Natural killer cell treated with Interleukin-12 subunit alpha and Interleukin-12 subunit beta and Interleukin-15 and Interleukin-18, amount 100 ng/mL, for 72 hours (primary cell): Measurements from ENCODE around the gene SPATC1L. TPM values are rescaled to one million over a fixed set of nuclear protein-coding genes. Genes with fewer than 3 reads are reported as not detected.
"Not testable (repeated sequence)": the region's sequence is repeated elsewhere in the genome, so short reads cannot be mapped to it uniquely, and the experiment has no call there.

Source experiments
- ATAC-seq, 2 donors: fragments of 150-1000 bp; cut with Tn5 transposase in 1 of 2; sonication (Bioruptor Pico), chemical (Tn5 transposase) in 1 of 2; 2 replicates each; pipeline ENCODE4 v1.10.0; 2021
- DNase-seq: peaks from one replicate; pipeline ENCODE4 v3.0.0; 2022; ENCODE audit warnings: low spot score
- H3K27ac Mint-ChIP-seq, 2 donors: 1 replicate in 1 of 2; 2 replicates in 1 of 2; pipeline ENCODE4 v1.8.0; 2022; ENCODE audit warnings: mixed read lengths in 2 of 2, mild to moderate bottlenecking in 1 of 2, moderate library complexity in 1 of 2
- H3K27me3 Mint-ChIP-seq, 2 donors: 1 replicate in 1 of 2; 2 replicates in 1 of 2; pipeline ENCODE4 v1.8.0; 2022; ENCODE audit warnings: mixed read lengths in 2 of 2
- H3K36me3 Mint-ChIP-seq: one replicate; pipeline ENCODE4 v1.8.0; 2022; ENCODE audit warnings: mixed read lengths
- H3K4me1 Mint-ChIP-seq, 2 donors: 1 replicate in 1 of 2; 2 replicates in 1 of 2; pipeline ENCODE4 v1.8.0; 2022; ENCODE audit warnings: low read depth in 2 of 2, mixed read lengths in 2 of 2, mild to moderate bottlenecking in 1 of 2
- H3K4me3 Mint-ChIP-seq: one replicate; pipeline ENCODE4 v1.8.0; 2022; ENCODE audit warnings: mixed read lengths
- H3K9me3 Mint-ChIP-seq: 2 replicates; pipeline ENCODE4 v1.8.0; 2022; ENCODE audit warnings: mixed read lengths
- total RNA-seq, 2 donors: library from RNA; stranded (reverse); gene quantifications; one replicate each; pipeline ENCODE4 v1.2.3, GENCODE V29; 2022

The SPATC1L gene
- total RNA-seq, 2 donors from 2014 or later = 5.0 TPM; not detected in 1

DNA sequence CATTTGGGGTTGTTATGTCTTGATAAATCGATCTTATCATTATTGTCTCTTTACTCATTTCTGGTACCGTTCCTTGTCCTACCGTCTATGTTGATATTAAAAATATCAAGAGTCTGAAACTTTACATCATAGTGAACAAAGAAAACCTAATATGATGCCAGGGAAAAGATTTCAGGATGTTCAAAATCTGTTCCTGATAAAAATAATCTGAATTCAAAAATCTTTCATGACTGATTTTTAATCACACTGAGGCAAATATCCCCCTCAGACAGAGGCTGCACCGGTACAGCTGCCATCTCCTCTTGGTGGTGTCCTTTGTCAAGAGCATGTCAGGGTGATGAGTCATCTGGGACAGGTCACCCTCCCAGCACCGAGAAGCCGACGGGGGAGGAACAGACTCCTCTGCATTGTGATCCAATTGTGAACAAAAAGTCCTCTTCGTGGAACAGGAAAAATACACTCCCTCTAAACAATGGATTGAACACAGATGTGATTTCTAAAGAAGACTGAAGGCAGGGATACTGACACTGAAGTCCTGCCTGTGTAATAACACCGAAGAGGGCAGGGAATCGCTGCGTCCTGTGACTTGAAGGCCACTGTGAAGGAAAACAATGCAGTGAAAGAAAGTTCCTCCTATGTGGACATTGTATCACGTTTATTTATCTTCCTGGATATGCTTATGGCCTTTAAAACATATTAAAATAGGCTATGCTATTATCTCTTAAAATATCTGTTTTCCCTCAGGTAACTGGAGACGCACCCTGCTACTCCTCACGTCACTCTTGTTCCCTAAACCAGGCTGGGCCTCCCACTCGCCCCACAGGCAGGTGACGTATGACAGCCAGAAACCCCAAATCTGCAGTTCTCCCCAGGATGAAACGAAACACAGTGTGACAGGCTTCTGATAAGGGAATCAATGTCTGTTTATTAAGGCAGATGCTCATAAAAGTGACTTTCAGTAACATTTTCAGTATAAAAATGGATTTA is 4.3 kb upstream of the SPATC1L start:
- H3K4me1 Mint-ChIP-seq = peaks cover 0 to 3% of the 10 kb centered on the region in 2 donors
- H3K36me3 Mint-ChIP-seq = no peaks in the 10 kb centered on the region
- DNase-seq (no peak), ATAC-seq (no peak)
- H3K27me3 Mint-ChIP-seq = no peaks in the 10 kb centered on the region
- peak overlapping the region in 1 of 2 donors; percentile 20 for H3K27ac Mint-ChIP-seq
- no peak overlapping the region for H3K4me3 Mint-ChIP-seq
- H3K9me3 Mint-ChIP-seq = no peaks in the 10 kb centered on the region

DNA sequence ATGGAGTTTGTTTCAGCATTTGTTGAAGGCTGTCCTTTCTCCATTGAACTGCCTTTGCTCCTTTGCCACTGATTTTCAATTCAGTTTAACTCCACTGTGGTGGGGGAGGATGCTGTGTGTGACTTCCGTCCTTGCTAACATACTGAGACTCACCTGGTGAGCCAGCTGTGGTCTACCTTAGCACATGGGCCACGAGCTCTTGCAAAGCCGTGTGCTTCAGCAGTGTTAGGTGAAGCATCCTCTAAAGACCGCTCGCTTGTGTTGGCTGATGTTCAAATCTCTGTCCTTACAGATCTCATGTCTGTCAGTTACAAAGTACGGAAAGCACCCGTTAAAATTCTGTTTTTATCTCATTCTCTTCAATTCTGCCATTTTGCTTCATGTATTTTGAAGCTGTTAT is 3.6 kb upstream of the SPATC1L start:
- DNase-seq = peak; percentile 40
- peaks cover 0 to 3% of the 10 kb centered on the region in 2 donors for H3K4me1 Mint-ChIP-seq
- H3K27me3 Mint-ChIP-seq = no peaks in the 10 kb centered on the region
- H3K36me3 Mint-ChIP-seq = no peaks in the 10 kb centered on the region
- no peak overlapping the region for H3K4me3 Mint-ChIP-seq
- no peaks in the 10 kb centered on the region for H3K9me3 Mint-ChIP-seq
- H3K27ac Mint-ChIP-seq = peak overlapping the region in 1 of 2 donors; percentile 27
- no peak for ATAC-seq

DNA sequence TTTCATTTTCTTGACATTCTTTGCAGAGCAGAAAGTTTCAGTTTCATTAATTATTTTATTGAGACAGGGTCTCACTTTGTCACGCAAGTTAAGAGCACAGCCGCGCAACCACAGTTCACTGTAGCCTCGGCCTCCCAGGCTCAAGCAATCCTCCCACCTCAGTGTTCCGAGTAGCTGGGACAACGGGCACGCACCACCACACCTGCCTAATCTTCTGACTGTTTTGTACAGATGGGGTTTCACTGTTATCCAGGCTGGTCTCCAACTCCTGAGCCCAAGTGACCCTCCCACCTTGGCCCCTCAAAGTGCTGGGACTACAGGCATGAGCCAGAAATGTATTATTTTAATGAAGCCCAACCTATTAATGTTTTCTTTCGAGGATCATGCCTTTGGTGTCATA is 3.0 kb upstream of the SPATC1L start:
- Mint-ChIP-seq H3K27ac (peak overlapping the region in 1 of 2 donors; percentile 27), H3K9me3 (no peaks in the 10 kb centered on the region), H3K27me3 (no peaks in the 10 kb centered on the region), H3K4me3 (no peak overlapping the region), H3K4me1 (peaks cover 0 to 3% of the 10 kb centered on the region in 2 donors), H3K36me3 (no peaks in the 10 kb centered on the region)
- no peak for ATAC-seq
- no peak for DNase-seq

DNA sequence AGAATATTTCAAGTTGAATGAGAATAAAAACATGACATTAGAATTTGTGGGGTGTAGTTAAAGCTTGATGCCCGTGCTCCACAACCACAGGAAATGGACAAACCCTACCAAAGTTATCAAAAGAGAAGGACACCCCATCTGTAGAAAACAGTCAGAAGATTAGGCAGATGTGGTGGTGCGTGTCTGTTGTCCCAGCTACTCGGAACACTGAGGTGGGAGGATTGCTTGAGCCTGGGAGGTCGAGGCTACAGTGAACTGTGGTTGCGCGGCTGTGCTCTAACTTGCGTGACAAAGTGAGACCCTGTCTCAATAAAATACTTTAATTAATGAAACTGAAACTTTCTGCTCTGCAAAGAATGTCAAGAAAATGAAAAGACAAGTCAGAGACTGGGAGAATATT is 1.5 kb upstream of the SPATC1L start:
- peak overlapping the region in 1 of 2 donors; percentile 56 for H3K27ac Mint-ChIP-seq
- H3K9me3 Mint-ChIP-seq = no peaks in the 10 kb centered on the region
- no peak overlapping the region for H3K4me3 Mint-ChIP-seq
- ATAC-seq (no peak), DNase-seq (no peak)
- H3K27me3 Mint-ChIP-seq = no peaks in the 10 kb centered on the region
- no peaks in the 10 kb centered on the region for H3K36me3 Mint-ChIP-seq
- H3K4me1 Mint-ChIP-seq = peaks cover 0 to 3% of the 10 kb centered on the region in 2 donors

DNA sequence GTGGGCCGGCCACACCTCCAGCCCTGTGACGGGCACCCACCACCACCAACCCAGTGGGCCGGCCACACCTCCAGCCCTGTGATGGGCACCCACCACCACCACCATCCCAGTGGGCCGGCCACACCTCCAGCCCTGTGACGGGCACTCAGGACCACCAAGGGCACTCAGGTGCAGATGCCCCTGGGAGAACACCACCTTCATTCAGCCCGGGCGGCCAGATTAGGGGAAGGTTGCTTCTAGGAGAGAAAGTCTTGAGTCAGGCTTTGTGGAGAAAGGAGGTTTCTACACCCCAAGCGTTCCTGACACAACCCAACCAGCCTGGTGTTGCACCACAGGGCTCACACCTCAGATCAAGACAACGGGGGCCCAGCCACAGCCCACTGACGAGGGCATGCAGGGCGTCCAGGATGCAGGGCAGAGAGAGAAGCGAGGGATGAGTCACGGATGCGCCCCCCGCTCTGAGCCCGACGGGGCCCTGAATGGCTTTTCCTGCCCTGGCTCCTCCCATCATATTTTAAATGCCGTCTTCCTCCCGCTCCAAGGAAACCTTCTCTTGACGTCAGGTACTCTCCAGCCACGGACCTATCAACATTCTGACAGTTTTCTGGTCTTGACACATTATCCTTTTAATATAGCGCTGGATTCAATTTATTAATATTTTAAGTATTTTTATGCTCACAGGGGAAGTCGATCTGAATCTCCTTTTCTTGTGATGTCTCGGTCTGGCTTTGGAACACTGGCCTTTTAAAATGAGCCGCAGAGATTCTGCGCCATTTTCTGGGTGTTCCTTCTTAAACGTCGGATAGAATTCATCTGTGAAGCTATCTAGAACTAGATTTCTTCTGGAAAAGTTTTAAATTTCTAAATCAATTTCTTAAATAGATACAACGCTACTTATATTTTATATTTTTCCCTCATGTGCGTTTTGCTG is 631 bp upstream of the SPATC1L start:
- peaks cover 0 to 3% of the 10 kb centered on the region in 2 donors for H3K4me1 Mint-ChIP-seq
- DNase-seq = peak; percentile 82
- H3K9me3 Mint-ChIP-seq = no peaks in the 10 kb centered on the region
- H3K27ac Mint-ChIP-seq = peak overlapping the region in 1 of 2 donors; percentile 56
- peak; percentile 54 to 85 for ATAC-seq
- H3K27me3 Mint-ChIP-seq = no peaks in the 10 kb centered on the region
- no peak overlapping the region for H3K4me3 Mint-ChIP-seq
- H3K36me3 Mint-ChIP-seq = no peaks in the 10 kb centered on the region

DNA sequence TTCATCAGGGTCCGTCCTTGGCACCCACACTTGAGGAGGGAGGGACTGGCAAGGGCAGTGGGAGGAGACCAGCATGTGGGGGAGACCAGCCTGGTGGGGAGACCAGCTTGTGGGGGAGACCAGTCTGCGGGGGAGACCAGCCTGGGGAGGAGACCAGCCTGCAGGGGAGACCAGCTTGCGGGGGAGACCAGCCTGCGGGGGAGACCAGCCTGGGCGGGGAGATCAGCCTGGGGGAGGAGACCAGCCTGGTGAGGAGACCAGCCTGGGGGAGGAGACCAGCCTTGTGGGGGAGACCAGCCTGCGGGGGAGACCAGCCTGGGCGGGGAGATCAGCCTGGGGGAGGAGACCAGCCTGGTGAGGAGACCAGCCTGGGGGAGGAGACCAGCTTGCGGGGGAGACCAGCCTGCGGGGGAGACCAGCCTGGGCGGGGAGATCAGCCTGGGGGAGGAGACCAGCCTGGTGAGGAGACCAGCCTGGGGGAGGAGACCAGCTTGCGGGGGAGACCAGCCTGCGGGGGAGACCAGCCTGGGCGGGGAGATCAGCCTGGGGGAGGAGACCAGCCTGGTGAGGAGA is 836 bp downstream of the SPATC1L start:
- not testable (repeated sequence) for H3K4me3 Mint-ChIP-seq, ATAC-seq, DNase-seq, H3K27ac Mint-ChIP-seq, H3K36me3 Mint-ChIP-seq, H3K9me3 Mint-ChIP-seq, H3K4me1 Mint-ChIP-seq, H3K27me3 Mint-ChIP-seq

DNA sequence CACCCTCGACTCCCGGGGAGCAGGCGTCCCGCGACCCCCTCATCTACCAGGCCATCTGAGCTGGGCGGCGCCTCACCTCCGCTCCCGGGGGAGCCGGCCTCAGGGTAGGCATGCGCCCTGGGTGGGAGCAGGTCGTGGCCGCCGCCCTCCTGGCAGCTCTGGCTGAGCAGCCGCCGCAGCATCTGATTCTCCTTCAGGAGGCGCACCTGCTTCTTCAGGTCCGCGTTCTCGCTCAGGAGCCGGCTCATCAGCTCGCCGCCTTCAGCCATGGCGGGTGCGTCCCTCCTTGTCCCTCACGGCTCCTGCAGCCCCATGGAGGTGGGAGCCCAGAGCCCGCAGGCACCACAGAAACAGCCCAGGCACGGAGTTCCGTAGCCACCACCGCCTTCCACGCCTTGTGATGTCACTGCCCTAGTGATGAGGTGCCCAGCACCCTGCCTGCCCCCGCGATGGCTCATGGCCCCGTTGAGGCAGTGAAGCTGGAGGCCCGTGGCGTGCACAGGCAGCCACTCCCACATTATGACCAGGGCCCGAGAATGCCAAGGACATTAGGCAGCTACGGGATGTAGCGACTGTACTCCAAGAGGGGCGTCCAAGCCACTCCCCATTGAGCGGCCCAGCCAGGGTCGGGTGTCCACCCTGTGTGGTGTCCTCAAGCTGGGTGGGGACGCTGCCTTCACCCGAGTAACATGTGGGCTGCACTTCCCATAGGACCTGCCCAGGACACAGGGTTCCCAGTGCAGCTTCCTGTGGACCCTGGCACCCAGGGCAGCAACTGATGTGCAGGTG is 1.5 kb downstream of the SPATC1L start:
- no peak overlapping the region for H3K4me3 Mint-ChIP-seq
- H3K27me3 Mint-ChIP-seq = no peaks in the 10 kb centered on the region
- H3K36me3 Mint-ChIP-seq = no peaks in the 10 kb centered on the region
- H3K4me1 Mint-ChIP-seq = peaks cover 0 to 3% of the 10 kb centered on the region in 2 donors
- H3K9me3 Mint-ChIP-seq = no peaks in the 10 kb centered on the region
- no peak overlapping the region for H3K27ac Mint-ChIP-seq
- no peak for ATAC-seq
- peak; percentile 58 for DNase-seq

DNA sequence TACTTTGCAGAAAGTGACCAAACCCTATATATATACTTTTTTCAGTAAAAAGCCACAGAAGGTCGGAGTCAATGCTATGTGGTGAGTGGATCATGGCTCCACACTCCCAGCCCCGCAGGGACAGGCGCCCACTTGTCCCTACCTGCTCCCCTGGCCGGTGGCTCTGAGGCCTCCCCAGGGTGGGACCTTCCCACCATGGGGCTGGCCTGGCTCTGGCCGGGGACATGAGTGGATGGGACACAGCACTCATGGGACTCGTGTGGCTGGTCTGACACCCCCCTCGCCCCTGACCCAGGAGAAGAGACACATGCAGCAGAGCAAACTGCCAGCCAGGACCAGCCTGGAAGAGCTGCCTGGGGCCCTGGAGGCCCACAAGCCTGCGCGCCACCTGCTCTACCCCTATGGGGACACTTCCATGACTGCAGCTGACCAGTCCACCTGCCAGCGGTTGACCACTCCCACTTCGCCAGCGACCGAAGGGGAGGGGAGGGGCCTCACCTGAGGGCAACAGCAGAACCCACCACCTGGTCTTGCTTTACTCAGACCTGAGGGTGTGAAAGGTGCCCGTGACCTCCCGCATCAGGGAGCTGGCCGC is 2.2 kb downstream of the SPATC1L start:
- DNase-seq (peak; percentile 61), ATAC-seq (no peak)
- no peaks in the 10 kb centered on the region for H3K36me3 Mint-ChIP-seq
- H3K9me3 Mint-ChIP-seq = no peaks in the 10 kb centered on the region
- H3K27ac Mint-ChIP-seq = no peak overlapping the region
- H3K4me3 Mint-ChIP-seq = no peak overlapping the region
- peaks cover 0 to under 1% of the 10 kb centered on the region in 2 donors for H3K27me3 Mint-ChIP-seq
- peaks cover 0 to 3% of the 10 kb centered on the region in 2 donors for H3K4me1 Mint-ChIP-seq

DNA sequence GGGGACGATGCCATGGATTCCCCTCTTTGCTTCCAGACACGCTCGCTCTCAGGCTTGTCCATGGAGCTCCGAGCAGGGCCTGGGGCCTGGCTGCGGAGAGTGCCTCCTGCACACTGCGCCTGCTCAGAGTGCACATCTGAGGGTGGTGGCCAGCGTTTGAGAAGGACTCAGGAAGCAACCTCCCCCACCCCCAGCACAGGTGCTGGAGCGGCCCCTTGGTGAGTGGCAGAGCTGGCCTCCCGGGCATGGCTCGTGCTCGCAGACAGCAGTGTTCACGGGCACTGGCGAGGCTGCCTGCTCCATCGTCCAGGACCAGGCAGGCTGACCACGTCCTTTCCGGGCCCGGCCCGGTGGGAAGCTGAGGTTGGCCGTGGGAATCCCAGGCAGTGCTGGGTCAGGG is 2.8 kb downstream of the SPATC1L start:
- DNase-seq = no peak
- Mint-ChIP-seq H3K27ac (no peak overlapping the region), H3K27me3 (peaks cover 0 to 6% of the 10 kb centered on the region in 2 donors), H3K36me3 (no peaks in the 10 kb centered on the region), H3K4me1 (peaks cover 0 to 3% of the 10 kb centered on the region in 2 donors), H3K4me3 (no peak overlapping the region), H3K9me3 (no peaks in the 10 kb centered on the region)
- no peak for ATAC-seq

DNA sequence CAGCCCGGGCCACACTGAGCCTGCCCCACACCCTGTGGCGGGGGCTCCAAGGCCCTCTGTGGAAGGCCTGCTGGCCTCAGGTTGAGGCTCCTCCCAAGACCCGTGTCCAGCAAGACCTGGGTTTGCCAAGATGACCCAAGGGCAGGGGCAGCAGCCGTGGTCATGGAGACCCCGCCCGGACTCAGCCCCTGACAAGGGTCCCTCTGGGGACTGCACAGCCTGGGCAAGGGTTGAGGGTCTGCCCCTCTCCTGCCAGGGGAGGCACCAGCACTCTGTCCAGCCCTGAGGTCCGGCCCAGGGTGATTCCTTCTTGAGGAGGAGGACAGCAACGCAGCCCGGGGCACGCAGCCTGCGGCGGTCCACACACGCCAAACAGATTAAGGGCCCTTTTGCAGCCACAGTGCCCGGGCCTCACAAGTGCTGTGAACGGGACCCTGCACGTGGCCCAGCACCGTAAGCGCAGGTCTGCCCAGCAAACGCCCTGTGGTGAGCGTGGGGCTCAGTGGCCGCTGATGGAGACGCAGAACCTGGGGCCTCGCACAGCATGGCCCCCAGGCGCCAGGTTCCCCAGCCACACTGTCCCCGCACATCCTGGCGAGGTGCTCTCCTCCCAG is 3.4 kb downstream of the SPATC1L start:
- Mint-ChIP-seq H3K36me3 (peaks cover 4% of the 10 kb centered on the region), H3K4me1 (peaks cover 0 to 3% of the 10 kb centered on the region in 2 donors), H3K9me3 (no peaks in the 10 kb centered on the region), H3K4me3 (no peak overlapping the region), H3K27me3 (peaks cover 0 to 12% of the 10 kb centered on the region in 2 donors), H3K27ac (no peak overlapping the region)
- DNase-seq (peak; percentile 61), ATAC-seq (peak in 1 of 2 donors; percentile 55)

DNA sequence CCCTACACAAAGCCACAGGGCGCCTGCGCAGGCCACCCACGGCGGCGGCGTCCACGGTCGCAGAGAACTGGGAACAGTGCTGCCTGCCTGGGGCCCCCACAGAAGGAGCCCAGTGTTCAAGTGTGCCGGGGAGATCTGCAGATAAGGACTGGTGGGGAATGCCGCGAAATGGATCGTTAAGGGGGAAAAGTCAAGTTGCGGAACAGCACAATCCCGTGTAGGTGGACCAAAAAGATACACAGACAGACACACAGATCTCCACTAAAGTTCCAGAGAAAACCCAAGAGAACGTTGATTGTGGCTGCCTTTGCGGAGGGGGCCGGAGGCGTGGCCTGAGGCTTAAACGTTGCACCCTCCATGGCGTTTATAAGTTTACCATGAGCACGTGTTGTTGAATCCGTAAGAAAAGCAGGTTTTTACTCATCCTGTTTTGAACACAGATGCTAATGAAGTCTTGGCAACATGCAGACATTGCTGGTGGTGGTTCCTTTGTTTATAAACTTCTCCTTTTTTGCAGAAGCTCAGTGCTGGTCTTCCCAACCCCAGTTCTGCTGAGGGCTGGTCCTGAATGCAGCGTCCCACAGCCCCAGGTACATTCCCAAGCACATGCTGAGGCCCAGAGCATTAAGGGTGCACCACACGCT is 4.1 kb downstream of the SPATC1L start:
- Mint-ChIP-seq H3K36me3 (peaks cover 11% of the 10 kb centered on the region), H3K27me3 (peaks cover 0 to 19% of the 10 kb centered on the region in 2 donors), H3K27ac (no peak overlapping the region), H3K4me1 (peaks cover 0 to 3% of the 10 kb centered on the region in 2 donors), H3K4me3 (no peak overlapping the region), H3K9me3 (no peaks in the 10 kb centered on the region)
- peak; percentile 49 for DNase-seq
- ATAC-seq = no peak

DNA sequence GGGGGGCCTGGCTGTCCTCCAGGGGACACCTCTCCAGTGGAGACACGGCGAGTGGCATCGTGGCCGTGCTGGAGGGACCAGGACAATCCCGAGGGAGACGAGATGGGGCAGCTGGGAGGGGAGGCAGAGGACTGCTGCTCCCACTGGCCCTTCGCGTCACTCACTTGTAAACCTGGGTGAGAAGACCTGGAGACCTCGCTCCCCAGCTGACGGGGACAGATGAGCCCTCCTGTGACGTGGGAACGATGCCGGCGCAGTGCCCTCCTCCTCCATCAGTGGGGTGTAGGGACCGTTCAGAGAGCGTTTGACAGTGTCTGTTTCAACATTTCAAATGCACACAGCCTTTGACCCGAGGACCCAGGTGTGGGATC is 4.6 kb downstream of the SPATC1L start:
- Mint-ChIP-seq H3K4me3 (no peak overlapping the region), H3K27me3 (peaks cover 5 to 24% of the 10 kb centered on the region in 2 donors), H3K36me3 (peaks cover 16% of the 10 kb centered on the region), H3K4me1 (no peaks in the 10 kb centered on the region), H3K9me3 (peaks cover 4% of the 10 kb centered on the region), H3K27ac (no peak overlapping the region)
- DNase-seq (no peak), ATAC-seq (peak in 1 of 2 donors; percentile 4)
